ENCODE data around the gene TUBD1.
"Not testable (repeated sequence)": the region's sequence is repeated elsewhere in the genome, so short reads cannot be mapped to it uniquely, and the experiment has no call there.

Gene TUBD1

DNA sequence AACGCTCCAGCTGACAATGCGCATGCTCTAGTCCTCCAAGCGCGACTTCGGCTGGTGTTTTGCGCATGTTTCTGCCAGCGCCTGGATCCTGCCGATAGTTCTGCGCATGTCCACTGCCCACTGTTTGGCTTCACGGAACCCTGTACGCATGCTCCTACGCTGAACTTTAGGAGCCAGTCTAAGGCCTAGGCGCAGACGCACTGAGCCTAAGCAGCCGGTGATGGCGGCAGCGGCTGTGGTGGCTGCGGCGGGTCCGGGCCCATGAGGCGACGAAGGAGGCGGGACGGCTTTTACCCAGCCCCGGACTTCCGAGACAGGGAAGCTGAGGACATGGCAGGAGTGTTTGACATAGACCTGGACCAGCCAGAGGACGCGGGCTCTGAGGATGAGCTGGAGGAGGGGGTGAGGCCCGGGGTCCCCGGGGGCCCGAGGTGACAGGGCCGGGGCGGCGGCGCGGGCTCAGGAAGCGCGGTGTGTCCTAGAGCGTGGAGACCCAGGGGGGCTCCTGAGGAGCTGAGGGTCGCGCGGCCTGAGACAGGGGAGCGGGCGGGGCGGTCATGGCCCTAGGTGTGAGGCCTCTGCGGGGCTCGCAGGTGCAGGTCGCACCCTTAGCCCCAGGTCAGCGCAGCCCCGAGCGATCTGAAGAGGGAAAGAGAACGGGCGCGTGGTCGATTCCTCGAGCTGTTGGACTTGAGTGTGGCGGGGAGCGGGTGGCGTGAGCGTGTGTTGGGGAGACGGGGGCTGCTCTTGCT is at the start of gene TUBD1, which contains the start of gene RPS6KB1:
TUBD1 (minus strand) TSS at position 20 of the 752 bp plus-strand sequence. CDS start 1,941 bp downstream, outside the sequence.
RPS6KB1 (plus strand) TSS at position 198 of the 752 bp plus-strand sequence; CDS start at position 262, 64 bp downstream.
- DNase-seq, result peak; percentile 93

- no peak for DNase-seq
Measured at GRCh38 chr17:59941131-59941530, 48.4 kb upstream of the TUBD1 start.

DNA sequence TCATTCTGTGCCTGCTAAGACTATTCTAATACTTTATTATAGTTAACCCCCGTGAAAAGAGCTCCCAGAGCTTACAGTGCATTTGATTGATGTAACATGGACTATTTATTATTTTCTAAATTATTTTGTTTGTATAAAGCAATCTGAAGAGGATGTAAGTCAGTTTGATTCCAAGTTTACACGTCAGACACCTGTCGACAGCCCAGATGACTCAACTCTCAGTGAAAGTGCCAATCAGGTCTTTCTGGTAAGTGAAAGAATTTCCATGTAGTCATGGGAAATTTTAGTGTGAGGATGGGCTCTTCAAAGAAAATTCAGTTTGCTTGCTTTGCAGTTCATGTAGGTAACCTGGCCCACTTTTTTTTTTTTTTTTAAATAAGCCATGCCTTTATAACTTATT is 48.0 kb upstream of the TUBD1 start:
- not testable (repeated sequence) for DNase-seq

- DNase-seq, result not testable (repeated sequence)
Measured at GRCh38 chr17:59933317-59933716, 40.6 kb upstream of the TUBD1 start.

DNA sequence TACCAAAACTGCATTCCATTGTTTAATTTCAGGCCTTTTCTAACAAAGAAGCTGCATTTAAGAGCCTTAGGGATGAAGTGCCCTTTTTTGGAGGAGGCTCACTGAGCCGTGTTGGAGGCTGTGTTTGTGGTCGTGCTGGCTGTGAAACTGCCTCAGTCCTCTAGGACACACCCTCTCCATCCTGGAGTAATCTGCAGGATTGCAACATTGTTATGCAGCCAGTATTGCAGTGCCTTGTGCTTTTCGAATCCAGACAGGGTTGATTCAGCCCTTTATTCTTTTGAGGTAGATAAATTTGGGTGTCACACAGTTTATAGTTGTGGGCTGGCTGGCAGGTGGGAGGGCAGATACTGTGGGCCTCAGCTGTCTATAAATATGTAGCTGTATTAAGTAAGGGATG is 38.0 kb upstream of the TUBD1 start:
- DNase-seq, result not testable (repeated sequence)

GRCh38 chr17:59930121-59930520 is 37.4 kb upstream of the TUBD1 start:
- not testable (repeated sequence) for DNase-seq

DNA sequence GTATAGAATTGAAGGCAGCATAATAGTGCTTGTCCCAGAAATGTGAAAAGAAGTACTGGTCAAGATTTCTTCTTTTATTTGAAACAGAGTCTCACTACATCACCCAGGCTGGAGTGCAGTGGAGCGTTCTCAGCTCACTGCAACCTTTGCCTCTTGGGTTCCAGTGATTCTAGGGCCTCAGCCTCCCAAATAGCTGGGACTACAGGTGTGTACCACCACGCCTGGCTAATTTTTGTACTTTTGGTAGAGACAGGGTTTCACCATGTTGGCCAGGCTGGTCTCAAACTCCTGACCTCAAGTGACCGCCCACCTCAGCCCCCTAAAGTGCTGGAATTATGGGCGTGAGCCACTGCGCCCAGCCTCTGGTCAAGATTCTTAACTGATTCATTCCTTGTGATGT is 27.9 kb upstream of the TUBD1 start:
- DNase-seq, result not testable (repeated sequence)

DNA sequence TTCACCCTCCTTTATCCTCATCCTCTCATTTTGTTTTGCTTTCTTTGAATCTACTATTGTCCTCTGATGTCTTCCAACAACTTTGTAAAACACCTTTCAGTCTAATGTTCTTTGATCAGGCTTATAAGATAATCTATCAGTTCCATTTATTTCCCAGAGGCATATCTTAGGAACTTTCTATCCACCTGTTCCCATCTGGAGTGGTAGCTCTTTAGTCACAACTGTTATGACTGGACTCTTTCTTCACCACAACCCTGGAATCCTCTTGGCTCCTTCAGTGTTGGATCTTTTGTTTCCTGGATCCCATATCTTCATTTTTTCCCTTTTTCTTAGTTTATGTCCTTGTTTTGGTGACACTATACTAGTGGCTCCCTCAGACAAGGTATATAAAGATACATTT is 23.7 kb upstream of the TUBD1 start:
- no peak for DNase-seq

GRCh38 chr17:59914274-59914854 is 21.6 kb upstream of the TUBD1 start:
- DNase-seq, result no peak

DNA sequence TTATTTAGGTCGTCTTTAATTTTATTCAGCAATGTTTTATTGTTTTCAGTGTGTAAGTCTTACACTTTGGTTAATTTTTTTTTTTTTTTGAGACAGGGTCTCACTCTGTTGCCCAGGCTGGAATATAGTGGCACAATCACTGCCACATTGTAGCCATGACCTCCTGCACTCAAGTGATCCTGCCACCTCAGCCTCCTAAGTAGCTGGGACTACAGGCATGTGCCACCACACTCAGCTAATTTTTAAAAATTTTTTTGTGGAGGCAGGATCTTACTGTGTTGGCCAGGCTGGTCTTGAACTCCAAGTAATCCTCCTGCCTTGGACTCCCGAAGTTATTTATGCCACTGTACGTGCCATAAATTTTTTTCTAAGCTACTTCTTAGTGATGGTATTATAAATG is 14.7 kb upstream of the TUBD1 start:
- no peak for DNase-seq

GRCh38 chr17:59903455-59903854 is 10.7 kb upstream of the TUBD1 start:
- no peak for DNase-seq

GRCh38 chr17:59901604-59902003 is 8.9 kb upstream of the TUBD1 start:
- no peak for DNase-seq

DNA sequence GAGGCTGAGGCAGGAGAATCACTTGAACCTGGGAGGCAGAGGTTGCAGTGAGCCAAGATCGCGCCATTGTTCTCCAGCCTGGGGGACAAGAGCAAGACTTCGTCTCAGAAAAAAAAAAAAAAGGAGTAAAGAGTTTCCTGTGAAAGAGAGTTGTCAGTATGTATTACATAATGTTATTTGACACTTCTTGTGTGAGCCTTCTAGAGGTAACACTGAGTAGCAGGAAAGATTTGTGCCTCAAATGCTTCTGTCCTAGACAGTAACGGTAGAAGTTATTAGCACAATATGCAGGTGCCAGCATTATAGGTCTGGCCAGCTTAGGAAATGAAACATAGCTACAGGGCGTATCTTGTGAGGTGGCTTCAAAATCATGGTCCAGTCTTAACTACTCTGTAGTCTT is 6.4 kb upstream of the TUBD1 start:
- DNase-seq, result no peak

DNA sequence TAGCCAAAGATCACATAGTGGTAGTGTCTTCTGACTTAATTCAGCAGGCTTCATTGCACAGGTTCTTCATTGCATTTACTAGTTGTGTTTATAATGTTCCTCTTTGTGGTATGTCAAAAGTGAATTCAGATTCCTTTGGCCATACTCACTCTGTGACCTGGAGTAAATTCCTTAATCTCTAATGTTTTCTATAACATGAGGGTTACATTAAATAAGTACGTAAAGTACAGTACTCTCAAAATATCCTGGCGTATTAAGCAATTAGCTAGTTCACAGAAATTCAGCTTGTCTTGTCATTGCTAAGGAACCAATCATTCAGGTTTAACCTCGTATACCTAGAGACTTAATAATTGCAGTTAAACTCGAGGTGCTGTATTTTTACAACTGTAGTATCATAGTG is 4.3 kb upstream of the TUBD1 start:
- no peak for DNase-seq

- no peak for DNase-seq
Measured at GRCh38 chr17:59893676-59894100, 945 bp upstream of the TUBD1 start.

- DNase-seq, result no peak
Measured at GRCh38 chr17:59892251-59892923, 356 bp downstream of the TUBD1 start.

DNA sequence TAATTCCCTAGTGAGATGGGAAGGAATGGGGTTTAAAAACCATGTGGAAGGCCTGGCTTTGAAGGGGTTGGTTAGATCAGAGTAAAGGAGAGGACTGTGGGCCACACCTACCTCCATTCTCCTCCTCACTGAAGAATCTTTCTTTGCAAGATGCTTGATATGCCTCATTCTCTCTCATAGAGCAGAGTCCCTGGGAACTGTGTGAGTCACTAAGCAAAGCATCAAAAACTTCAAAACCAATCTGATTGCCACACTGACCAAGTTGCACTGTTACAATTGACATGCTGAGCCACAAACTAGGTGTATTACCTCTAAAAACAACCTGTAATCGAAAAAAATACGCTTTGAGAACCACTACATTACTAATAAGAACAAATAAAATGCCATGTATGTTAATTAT is 2.0 kb downstream of the TUBD1 start:
- no peak for DNase-seq

- no peak for DNase-seq
Measured at GRCh38 chr17:59888145-59888750, 4.5 kb downstream of the TUBD1 start.

GRCh38 chr17:59884861-59885260 is 7.9 kb downstream of the TUBD1 start:
- no peak for DNase-seq

DNA sequence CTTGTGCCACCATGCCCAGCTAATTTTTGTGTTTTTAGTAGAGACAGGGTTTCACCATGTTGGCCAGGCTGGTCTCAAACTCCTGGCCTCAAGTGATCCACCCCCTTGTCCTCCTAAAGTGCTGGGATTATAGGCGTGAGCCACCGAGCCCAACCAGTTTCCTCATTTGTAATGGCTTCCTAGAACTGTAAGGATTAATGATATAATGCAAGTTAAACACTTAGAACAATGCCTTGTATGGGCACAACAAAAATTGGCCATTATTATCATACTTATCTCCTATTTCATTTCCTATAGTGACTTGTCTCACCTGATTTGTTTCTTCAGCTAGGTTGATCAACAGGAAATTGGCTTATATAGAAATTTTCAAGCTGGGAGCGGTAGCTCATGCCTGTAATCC is 14.1 kb downstream of the TUBD1 start:
- no peak for DNase-seq

- DNase-seq, result no peak
Measured at GRCh38 chr17:59877965-59878364, 14.8 kb downstream of the TUBD1 start.

GRCh38 chr17:59876107-59876506 is 16.6 kb downstream of the TUBD1 start:
- no peak for DNase-seq

GRCh38 chr17:59874376-59874775 is 18.4 kb downstream of the TUBD1 start:
- no peak for DNase-seq

All from stimulated activated CD4-positive, alpha-beta T cell treated with anti-CD3 and anti-CD28 coated beads, Interleukin-4, amount 100 ng/mL, for 1 hour (primary cell).